ENCODE data around the gene ANTKMT.

ANTKMT gene

GRCh38 chr16:715477-716199 lies 5.3 kb upstream of the ANTKMT start:
- peak; percentile 15 for DNase-seq

GRCh38 chr16:716200-716568 lies 4.8 kb upstream of the ANTKMT start:
- DNase-seq, result no peak

- no peak for DNase-seq
Observed at GRCh38 chr16:716768-717325, 4.1 kb upstream of the ANTKMT start.

GRCh38 chr16:717450-718245 lies 3.3 kb upstream of the ANTKMT start:
- peak; percentile 88 for DNase-seq

- DNase-seq, result no peak
Observed at GRCh38 chr16:718389-718788, 2.6 kb upstream of the ANTKMT start.

GRCh38 chr16:718922-719321 lies 2.0 kb upstream of the ANTKMT start:
- DNase-seq, result no peak

- peak; percentile 91 for DNase-seq
Observed at GRCh38 chr16:719815-720446, 1.0 kb upstream of the ANTKMT start.

- peak; percentile 93 for DNase-seq
Observed at GRCh38 chr16:720447-720989, 428 bp upstream of the ANTKMT start.

GRCh38 chr16:721765-722540 lies 1.0 kb downstream of the ANTKMT start:
- no peak for DNase-seq

- no peak for DNase-seq
Observed at GRCh38 chr16:722835-723633, 2.1 kb downstream of the ANTKMT start.

- no peak for DNase-seq
Observed at GRCh38 chr16:723695-724094, 2.7 kb downstream of the ANTKMT start.

GRCh38 chr16:724188-725040 lies 3.5 kb downstream of the ANTKMT start:
- no peak for DNase-seq

GRCh38 chr16:725041-725376 lies 4.1 kb downstream of the ANTKMT start:
- DNase-seq, result no peak

- DNase-seq, result peak; percentile 50
Observed at GRCh38 chr16:725463-726187, 4.7 kb downstream of the ANTKMT start.

- no peak for DNase-seq
Observed at GRCh38 chr16:726188-726437, 5.2 kb downstream of the ANTKMT start.

GRCh38 chr16:726438-727290 lies 5.7 kb downstream of the ANTKMT start, which contains the start of the genes CCDC78 and HAGHL:
TSS of gene CCDC78 (minus strand) at chr16:726443. CDS start at chr16:726367, 76 bp downstream.
TSS of gene HAGHL (plus strand) at chr16:727106. CDS start at chr16:727510, 404 bp downstream.
- peak; percentile 44 for DNase-seq

- DNase-seq, result peak; percentile 3
Observed at GRCh38 chr16:727291-727977, 6.5 kb downstream of the ANTKMT start.

GRCh38 chr16:728131-728889 lies 7.4 kb downstream of the ANTKMT start:
- DNase-seq, result peak; percentile 55
